GM21423 (cell line): ENCODE results near the gene TACC2.
A peak's percentile ranks its signal among the peaks of the same experiment; 100 is the strongest.
"Not testable (repeated sequence)": the region's sequence is repeated elsewhere in the genome, so short reads cannot be mapped to it uniquely, and the experiment has no call there.

Source experiments
- ATAC-seq: cut with Tn5 transposase; IDR thresholded peaks from one replicate; pipeline ENCODE4 v1.9.1; 2021; ENCODE audit warnings: mild to moderate bottlenecking, moderate library complexity; ENCODE audit not compliant: unreplicated experiment

Gene TACC2

GRCh38 chr10:121988361-121989324 is at the start of gene TACC2:
Gene TACC2, plus strand, starts transcription at chr10:121989163. Its CDS starts 32,819 bp downstream, at chr10:122021982.
- no peak for ATAC-seq

GRCh38 chr10:121941532-121941931 is 47.4 kb upstream of the TACC2 start:
- ATAC-seq: no peak

- ATAC-seq: no peak
These were observed 46.1 kb upstream of the TACC2 start for GRCh38 chr10:121942749-121943416.

GRCh38 chr10:121947343-121948330 is 41.3 kb upstream of the TACC2 start:
- no peak for ATAC-seq

- ATAC-seq: no peak
These were observed 39.9 kb upstream of the TACC2 start for GRCh38 chr10:121949049-121949448.

- no peak for ATAC-seq
These were observed 39.5 kb upstream of the TACC2 start for GRCh38 chr10:121949451-121949850.

- no peak for ATAC-seq
These were observed 36.7 kb upstream of the TACC2 start for GRCh38 chr10:121952226-121952625.

- ATAC-seq: no peak
These were observed 32.6 kb upstream of the TACC2 start for GRCh38 chr10:121956111-121957061.

GRCh38 chr10:121959671-121960070 is 29.3 kb upstream of the TACC2 start:
- no peak for ATAC-seq

- ATAC-seq: no peak
These were observed 27.5 kb upstream of the TACC2 start for GRCh38 chr10:121961456-121961855.

GRCh38 chr10:121965996-121966395 is 23.0 kb upstream of the TACC2 start:
- ATAC-seq: no peak

GRCh38 chr10:121969086-121969485 is 19.9 kb upstream of the TACC2 start:
- not testable (repeated sequence) for ATAC-seq

- peak; percentile 10 for ATAC-seq
These were observed 14.9 kb upstream of the TACC2 start for GRCh38 chr10:121974019-121974534.

GRCh38 chr10:121974535-121975294 is 14.2 kb upstream of the TACC2 start, which contains the start of gene NSMCE4A:
Gene NSMCE4A, minus strand, starts transcription at chr10:121975217. Its CDS starts 52 bp downstream, at chr10:121975165.
- ATAC-seq: peak; percentile 85

GRCh38 chr10:121975295-121976086 is 13.5 kb upstream of the TACC2 start:
- no peak for ATAC-seq

GRCh38 chr10:121976607-121977006 is 12.4 kb upstream of the TACC2 start:
- no peak for ATAC-seq

GRCh38 chr10:121978511-121978910 is 10.5 kb upstream of the TACC2 start:
- no peak for ATAC-seq

- ATAC-seq: no peak
These were observed 7.6 kb upstream of the TACC2 start for GRCh38 chr10:121981346-121981745.
